Tongue (tissue), 2 donors: ENCODE results near the gene NUTM2F. TPM values are rescaled to one million over a fixed set of nuclear protein-coding genes. Genes with fewer than 3 reads are reported as not detected.
A peak's percentile ranks its signal among the peaks of the same experiment; 100 is the strongest.
"Not testable (repeated sequence)": the region's sequence is repeated elsewhere in the genome, so short reads cannot be mapped to it uniquely, and the experiment has no call there.

Source experiments
- DNase-seq: peaks from one replicate; pipeline ENCODE4 v3.0.0-alpha.2; 2015
- total RNA-seq: library from RNA; depleted of rRNA; stranded (reverse); fragments of >200 nt; gene quantifications from one replicate; pipeline ENCODE4 v1.2.3, GENCODE V29; 2014

NUTM2F gene
- total RNA-seq, 1 donor from 2014 or later, result not detected

- not testable (repeated sequence) for DNase-seq
These were observed 13.1 kb downstream of the NUTM2F start for GRCh38 chr9:94315034-94315984.

GRCh38 chr9:94303321-94303720, 25.1 kb downstream of the NUTM2F start:
- DNase-seq, result no peak

- no peak for DNase-seq
These were observed 26.0 kb downstream of the NUTM2F start for GRCh38 chr9:94302426-94302825.

GRCh38 chr9:94301583-94301982, 26.9 kb downstream of the NUTM2F start:
- no peak for DNase-seq

GRCh38 chr9:94300470-94301301, 27.8 kb downstream of the NUTM2F start:
- DNase-seq, result no peak

- DNase-seq, result no peak
These were observed 29.4 kb downstream of the NUTM2F start for GRCh38 chr9:94298949-94299599.

- DNase-seq, result no peak
These were observed 38.8 kb downstream of the NUTM2F start for GRCh38 chr9:94289691-94290090.

- DNase-seq, result peak; percentile 23
These were observed 40.4 kb downstream of the NUTM2F start for GRCh38 chr9:94287877-94288513.

- no peak for DNase-seq
These were observed 42.3 kb downstream of the NUTM2F start for GRCh38 chr9:94286116-94286515.

GRCh38 chr9:94281101-94281500, 47.3 kb downstream of the NUTM2F start:
- no peak for DNase-seq

- DNase-seq, result no peak
These were observed 47.9 kb downstream of the NUTM2F start for GRCh38 chr9:94280409-94280989.

- no peak for DNase-seq
These were observed 50.4 kb downstream of the NUTM2F start for GRCh38 chr9:94277885-94278536.

GRCh38 chr9:94277029-94277428, 51.4 kb downstream of the NUTM2F start:
- DNase-seq, result not testable (repeated sequence)

- DNase-seq, result no peak
These were observed 58.4 kb downstream of the NUTM2F start for GRCh38 chr9:94270009-94270408.

- no peak for DNase-seq
These were observed 59.2 kb downstream of the NUTM2F start for GRCh38 chr9:94269264-94269663.

Other genes starting within 250 kb of the NUTM2F start
- 19.7 TPM for gene PTPDC1, start 244.2 kb downstream of the NUTM2F start, total RNA-seq
- gene ZNF169, start 69.3 kb downstream of the NUTM2F start, total RNA-seq, result 10.3 TPM
- not detected for gene PCAT7, start 226.4 kb upstream of the NUTM2F start, total RNA-seq